ENCODE results near the gene NR2C2AP. TPM values are rescaled to one million over a fixed set of nuclear protein-coding genes. Genes with fewer than 3 reads are reported as not detected.

NR2C2AP gene
- total and polyA plus RNA-seq, 2 of the 13 experiments (the other 11 are each of a cell fraction or from before 2014, with no cell fraction given) = 12.2 to 26.8 TPM

DNA sequence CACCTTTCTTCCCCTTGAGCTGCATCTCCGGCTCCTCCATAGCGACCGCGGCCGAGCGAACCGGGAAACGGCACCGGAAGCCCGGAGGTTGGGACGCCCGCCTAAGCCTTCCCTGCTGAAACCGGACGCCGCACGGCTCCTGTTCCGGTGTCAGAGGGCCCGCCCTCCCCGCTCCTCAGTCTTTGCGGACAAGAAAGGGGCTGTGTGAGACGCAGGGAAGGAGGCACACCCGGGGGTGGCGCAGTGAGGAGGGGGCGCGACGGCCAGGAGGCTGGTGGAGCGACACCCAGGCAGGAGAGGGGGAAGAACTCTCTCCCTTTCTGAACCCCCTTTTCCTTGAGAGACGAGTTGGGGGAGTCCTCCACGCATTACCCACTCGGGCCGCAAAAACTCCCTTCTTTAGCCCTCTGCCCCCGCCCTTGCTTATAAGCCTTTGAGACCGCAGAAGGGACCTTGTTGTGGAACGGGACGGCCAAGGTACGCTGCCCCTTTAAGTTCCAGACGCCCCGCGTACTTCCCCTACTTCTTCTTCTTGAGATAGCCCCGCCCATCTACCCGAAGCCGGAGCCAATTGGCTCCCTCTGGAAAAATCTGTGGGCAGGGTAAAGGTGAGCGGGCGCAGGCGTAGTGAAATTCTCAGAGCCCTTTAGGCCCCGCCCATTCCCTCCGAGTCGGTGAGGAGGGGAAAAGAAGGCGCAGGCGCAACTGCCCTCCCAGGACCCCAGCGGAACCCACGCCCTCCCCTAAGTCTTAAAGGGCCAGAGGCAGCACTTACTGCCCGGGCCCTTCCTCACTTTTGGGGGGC lies 10.9 kb downstream of the NR2C2AP start, which contains the start of the genes BORCS8 and RFXANK (continued):
- TF ChIP-seq MZF1 (CRISPR knock-in tag; IDR thresholded peaks at IDR 0.05; ENCODE audit: borderline replicate concordance) (no peak), TCF7 (IDR thresholded peaks at IDR 0.05; ENCODE audit: low read depth) (0 out of 2 replicates have a peak, but pooled peaks have one; percentile 10), SRSF4 (IDR thresholded peaks at IDR 0.05; ENCODE audit: low read depth, low read length, poor library complexity, severe bottlenecking) (no peak), ZFP36 (IDR thresholded peaks at IDR 0.05; ENCODE audit: borderline replicate concordance, low read depth, low read length, partially characterized antibody) (no peak), HNRNPLL (IDR thresholded peaks at IDR 0.05; ENCODE audit: low read depth, low read length, poor library complexity, severe bottlenecking) (peak; percentile 69), ZNF557 (CRISPR knock-in tag; IDR thresholded peaks at IDR 0.05) (no peak), ZNF7 (CRISPR knock-in tag; IDR thresholded peaks at IDR 0.05) (no peak), FOXA1 (IDR thresholded peaks at IDR 0.05) (no peak), FOXA1 (CRISPR knock-in tag; IDR thresholded peaks at IDR 0.05) (peak; percentile 36), ZNF510 (CRISPR knock-in tag; IDR thresholded peaks at IDR 0.05; ENCODE audit: low read depth) (no peak), ELF1 (CRISPR knock-in tag; IDR thresholded peaks at IDR 0.05) (peak; percentile 87), ZNF264 (CRISPR knock-in tag; IDR thresholded peaks at IDR 0.05) (no peak), GTF2F1 (IDR thresholded peaks at IDR 0.05; ENCODE audit: low read length) (no peak), ZNF672 (CRISPR knock-in tag; IDR thresholded peaks at IDR 0.05) (no peak), TCF12 (IDR thresholded peaks at IDR 0.05) (no peak), TCF12 (CRISPR knock-in tag; IDR thresholded peaks at IDR 0.05) (no peak; the same call in 1 of the 2 replicates)
- TF ChIP-seq, protein P1, sequence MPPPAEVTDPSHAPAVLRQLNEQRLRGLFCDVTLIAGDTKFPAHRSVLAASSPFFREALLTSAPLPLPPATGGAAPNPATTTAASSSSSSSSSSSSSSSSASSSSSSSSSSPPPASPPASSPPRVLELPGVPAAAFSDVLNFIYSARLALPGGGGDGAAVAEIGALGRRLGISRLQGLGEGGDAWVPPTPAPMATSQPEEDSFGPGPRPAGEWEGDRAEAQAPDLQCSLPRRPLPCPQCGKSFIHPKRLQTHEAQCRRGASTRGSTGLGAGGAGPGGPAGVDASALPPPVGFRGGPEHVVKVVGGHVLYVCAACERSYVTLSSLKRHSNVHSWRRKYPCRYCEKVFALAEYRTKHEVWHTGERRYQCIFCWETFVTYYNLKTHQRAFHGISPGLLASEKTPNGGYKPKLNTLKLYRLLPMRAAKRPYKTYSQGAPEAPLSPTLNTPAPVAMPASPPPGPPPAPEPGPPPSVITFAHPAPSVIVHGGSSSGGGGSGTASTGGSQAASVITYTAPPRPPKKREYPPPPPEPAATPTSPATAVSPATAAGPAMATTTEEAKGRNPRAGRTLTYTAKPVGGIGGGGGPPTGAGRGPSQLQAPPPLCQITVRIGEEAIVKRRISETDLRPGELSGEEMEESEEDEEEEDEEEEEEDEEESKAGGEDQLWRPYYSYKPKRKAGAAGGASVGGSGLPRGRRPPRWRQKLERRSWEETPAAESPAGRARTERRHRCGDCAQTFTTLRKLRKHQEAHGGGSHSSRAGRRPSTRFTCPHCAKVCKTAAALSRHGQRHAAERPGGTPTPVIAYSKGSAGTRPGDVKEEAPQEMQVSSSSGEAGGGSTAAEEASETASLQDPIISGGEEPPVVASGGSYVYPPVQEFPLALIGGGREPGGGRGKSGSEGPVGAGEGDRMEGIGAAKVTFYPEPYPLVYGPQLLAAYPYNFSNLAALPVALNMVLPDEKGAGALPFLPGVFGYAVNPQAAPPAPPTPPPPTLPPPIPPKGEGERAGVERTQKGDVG (CRISPR knock-in tag; IDR thresholded peaks at IDR 0.05; ENCODE audit: borderline replicate concordance) = no peak; the same call in 1 of the 2 replicates
- TF ChIP-seq, protein P2, sequence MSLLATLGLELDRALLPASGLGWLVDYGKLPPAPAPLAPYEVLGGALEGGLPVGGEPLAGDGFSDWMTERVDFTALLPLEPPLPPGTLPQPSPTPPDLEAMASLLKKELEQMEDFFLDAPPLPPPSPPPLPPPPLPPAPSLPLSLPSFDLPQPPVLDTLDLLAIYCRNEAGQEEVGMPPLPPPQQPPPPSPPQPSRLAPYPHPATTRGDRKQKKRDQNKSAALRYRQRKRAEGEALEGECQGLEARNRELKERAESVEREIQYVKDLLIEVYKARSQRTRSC (CRISPR knock-in tag; IDR thresholded peaks at IDR 0.05; ENCODE audit: low read depth) = no peak
- TF ChIP-seq, protein P3, sequence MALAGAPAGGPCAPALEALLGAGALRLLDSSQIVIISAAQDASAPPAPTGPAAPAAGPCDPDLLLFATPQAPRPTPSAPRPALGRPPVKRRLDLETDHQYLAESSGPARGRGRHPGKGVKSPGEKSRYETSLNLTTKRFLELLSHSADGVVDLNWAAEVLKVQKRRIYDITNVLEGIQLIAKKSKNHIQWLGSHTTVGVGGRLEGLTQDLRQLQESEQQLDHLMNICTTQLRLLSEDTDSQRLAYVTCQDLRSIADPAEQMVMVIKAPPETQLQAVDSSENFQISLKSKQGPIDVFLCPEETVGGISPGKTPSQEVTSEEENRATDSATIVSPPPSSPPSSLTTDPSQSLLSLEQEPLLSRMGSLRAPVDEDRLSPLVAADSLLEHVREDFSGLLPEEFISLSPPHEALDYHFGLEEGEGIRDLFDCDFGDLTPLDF (CRISPR knock-in tag; IDR thresholded peaks at IDR 0.05) = no peak; the same call in 1 of the 2 replicates
- TF ChIP-seq, protein P4, sequence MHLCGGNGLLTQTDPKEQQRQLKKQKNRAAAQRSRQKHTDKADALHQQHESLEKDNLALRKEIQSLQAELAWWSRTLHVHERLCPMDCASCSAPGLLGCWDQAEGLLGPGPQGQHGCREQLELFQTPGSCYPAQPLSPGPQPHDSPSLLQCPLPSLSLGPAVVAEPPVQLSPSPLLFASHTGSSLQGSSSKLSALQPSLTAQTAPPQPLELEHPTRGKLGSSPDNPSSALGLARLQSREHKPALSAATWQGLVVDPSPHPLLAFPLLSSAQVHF (CRISPR knock-in tag; IDR thresholded peaks at IDR 0.05) = no peak
- TF ChIP-seq, protein P5, sequence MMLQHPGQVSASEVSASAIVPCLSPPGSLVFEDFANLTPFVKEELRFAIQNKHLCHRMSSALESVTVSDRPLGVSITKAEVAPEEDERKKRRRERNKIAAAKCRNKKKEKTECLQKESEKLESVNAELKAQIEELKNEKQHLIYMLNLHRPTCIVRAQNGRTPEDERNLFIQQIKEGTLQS (CRISPR knock-in tag; IDR thresholded peaks at IDR 0.05) = no peak

All from HepG2 (cell line).